Rectal smooth muscle tissue (tissue), 1 donor: ENCODE data around the gene TBXAS1.

Source experiments
- H3K27ac ChIP-seq: one replicate; pipeline ENCODE4 v1.7.0; 2013; ENCODE audit warnings: low read depth, low read length, inconsistent platforms
- H3K27me3 ChIP-seq: one replicate; pipeline ENCODE4 v1.7.0; 2013; ENCODE audit warnings: low read length; ENCODE audit not compliant: control insufficient read depth, insufficient read depth
- H3K36me3 ChIP-seq: one replicate; pipeline ENCODE4 v1.7.0; 2013; ENCODE audit warnings: low read length; ENCODE audit not compliant: control insufficient read depth, insufficient read depth
- H3K4me1 ChIP-seq: one replicate; pipeline ENCODE4 v1.7.0; 2013; ENCODE audit warnings: low read length; ENCODE audit not compliant: control insufficient read depth, insufficient read depth
- H3K4me3 ChIP-seq: one replicate; pipeline ENCODE4 v1.7.0; 2013; ENCODE audit warnings: low read length
- H3K9ac ChIP-seq: one replicate; pipeline ENCODE4 v1.7.0; 2013; ENCODE audit warnings: low read length

TBXAS1 gene

GRCh38 chr7:139808846-139809442, 20.1 kb upstream of the TBXAS1 start:
- Histone ChIP-seq H3K4me3 (no peak overlapping the region), H3K9ac (no peak overlapping the region), H3K27me3 (no peaks in the 10 kb centered on the region)

DNA sequence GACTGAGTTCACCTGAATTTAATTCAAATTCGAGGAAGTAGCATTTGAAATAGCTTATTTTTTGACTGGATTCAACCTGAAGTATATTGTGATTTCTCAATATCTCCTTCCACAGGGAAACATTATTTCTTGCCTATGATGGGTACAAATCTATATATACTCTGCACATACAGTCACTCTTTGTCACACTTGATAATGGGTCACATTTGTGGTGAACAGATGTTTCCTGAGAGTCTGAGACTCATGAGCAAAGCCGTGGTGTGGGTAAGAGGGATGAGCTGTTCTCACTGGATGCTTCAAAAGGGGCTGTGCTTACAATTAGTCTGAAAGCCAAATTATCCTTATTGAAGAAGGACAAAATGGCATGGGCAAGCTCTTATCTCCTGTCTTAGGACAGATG, 18.0 kb upstream of the TBXAS1 start:
- Histone ChIP-seq H3K36me3 (no peaks in the 10 kb centered on the region), H3K9ac (no peak overlapping the region), H3K4me1 (no peaks in the 10 kb centered on the region), H3K4me3 (no peak overlapping the region), H3K27me3 (no peaks in the 10 kb centered on the region), H3K27ac (no peak overlapping the region)

More at GRCh38 chr7:139808846-139809442, 20.1 kb upstream of the TBXAS1 start:
- Histone ChIP-seq H3K4me1 (no peaks in the 10 kb centered on the region), H3K36me3 (no peaks in the 10 kb centered on the region), H3K27ac (no peak overlapping the region)

GRCh38 chr7:139813151-139813550, 15.9 kb upstream of the TBXAS1 start:
- H3K27ac ChIP-seq, result no peak overlapping the region
- H3K36me3 ChIP-seq, result no peaks in the 10 kb centered on the region
- no peak overlapping the region for H3K9ac ChIP-seq
- no peak overlapping the region for H3K4me3 ChIP-seq
- H3K4me1 ChIP-seq, result no peaks in the 10 kb centered on the region
- no peaks in the 10 kb centered on the region for H3K27me3 ChIP-seq

GRCh38 chr7:139813689-139814088, 15.4 kb upstream of the TBXAS1 start:
- Histone ChIP-seq H3K4me1 (no peaks in the 10 kb centered on the region), H3K9ac (no peak overlapping the region), H3K36me3 (no peaks in the 10 kb centered on the region)

DNA sequence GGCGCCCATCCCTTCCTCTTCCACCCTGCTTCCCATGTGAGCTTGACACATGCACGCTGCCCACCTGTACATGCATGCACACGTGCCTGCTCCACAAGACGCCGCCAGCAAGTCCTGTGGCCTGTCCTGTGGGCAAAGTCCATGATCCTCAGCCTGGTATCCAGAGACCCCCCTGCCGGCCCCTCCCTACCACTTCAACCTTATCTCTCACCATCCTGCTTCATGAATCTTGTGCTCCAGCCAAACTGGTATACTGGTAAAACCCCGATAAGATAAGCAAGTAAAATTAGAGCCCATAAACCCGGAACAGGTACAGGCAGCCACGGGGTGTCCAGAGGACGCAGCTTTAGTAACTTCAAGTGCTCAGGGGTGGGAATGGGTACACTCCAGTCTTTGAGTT, 11.8 kb upstream of the TBXAS1 start:
- H3K36me3 ChIP-seq, result no peaks in the 10 kb centered on the region

More at GRCh38 chr7:139813689-139814088, 15.4 kb upstream of the TBXAS1 start:
- H3K27me3 ChIP-seq, result no peaks in the 10 kb centered on the region
- H3K4me3 ChIP-seq, result no peak overlapping the region
- H3K27ac ChIP-seq, result no peak overlapping the region

DNA sequence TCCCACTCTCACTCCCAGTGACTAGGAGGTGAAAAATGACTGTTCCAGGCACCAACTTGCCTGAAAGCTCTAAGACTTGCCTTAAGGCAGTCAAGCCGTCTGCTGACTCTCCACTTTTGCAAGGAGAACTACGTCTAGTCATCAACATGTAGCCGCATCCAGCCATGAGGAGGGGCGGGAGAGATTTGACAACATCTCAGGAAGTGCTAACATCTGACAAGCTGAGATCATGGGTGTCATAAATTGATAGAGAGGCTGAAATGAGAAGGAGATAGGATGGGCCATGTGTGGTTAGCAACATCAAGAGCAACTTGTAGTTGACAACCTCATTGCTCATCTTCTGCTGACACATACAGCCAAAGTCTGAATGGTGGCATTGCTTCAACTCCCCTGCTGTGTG, 9.0 kb upstream of the TBXAS1 start:
- no peaks in the 10 kb centered on the region for H3K4me1 ChIP-seq
- no peak overlapping the region for H3K4me3 ChIP-seq
- H3K36me3 ChIP-seq, result no peaks in the 10 kb centered on the region
- H3K27ac ChIP-seq, result no peak overlapping the region
- H3K9ac ChIP-seq, result no peak overlapping the region
- H3K27me3 ChIP-seq, result no peaks in the 10 kb centered on the region

More for the DNA sequence above, 11.8 kb upstream of the TBXAS1 start:
- H3K9ac ChIP-seq, result no peak overlapping the region
- no peak overlapping the region for H3K27ac ChIP-seq
- H3K4me1 ChIP-seq, result no peaks in the 10 kb centered on the region
- no peak overlapping the region for H3K4me3 ChIP-seq
- no peaks in the 10 kb centered on the region for H3K27me3 ChIP-seq

GRCh38 chr7:139821349-139822105, 7.5 kb upstream of the TBXAS1 start:
- Histone ChIP-seq H3K36me3 (no peaks in the 10 kb centered on the region), H3K27ac (no peak overlapping the region), H3K9ac (no peak overlapping the region), H3K4me3 (no peak overlapping the region), H3K27me3 (no peaks in the 10 kb centered on the region), H3K4me1 (no peaks in the 10 kb centered on the region)

- no peak overlapping the region for H3K27ac ChIP-seq
- H3K27me3 ChIP-seq, result no peaks in the 10 kb centered on the region
- no peak overlapping the region for H3K4me3 ChIP-seq
- H3K9ac ChIP-seq, result no peak overlapping the region
- no peaks in the 10 kb centered on the region for H3K36me3 ChIP-seq
- H3K4me1 ChIP-seq, result no peaks in the 10 kb centered on the region
Observed at GRCh38 chr7:139822855-139823254, 6.2 kb upstream of the TBXAS1 start.

GRCh38 chr7:139823959-139824521, 5.0 kb upstream of the TBXAS1 start:
- no peak overlapping the region for H3K9ac ChIP-seq
- H3K4me1 ChIP-seq, result no peaks in the 10 kb centered on the region

DNA sequence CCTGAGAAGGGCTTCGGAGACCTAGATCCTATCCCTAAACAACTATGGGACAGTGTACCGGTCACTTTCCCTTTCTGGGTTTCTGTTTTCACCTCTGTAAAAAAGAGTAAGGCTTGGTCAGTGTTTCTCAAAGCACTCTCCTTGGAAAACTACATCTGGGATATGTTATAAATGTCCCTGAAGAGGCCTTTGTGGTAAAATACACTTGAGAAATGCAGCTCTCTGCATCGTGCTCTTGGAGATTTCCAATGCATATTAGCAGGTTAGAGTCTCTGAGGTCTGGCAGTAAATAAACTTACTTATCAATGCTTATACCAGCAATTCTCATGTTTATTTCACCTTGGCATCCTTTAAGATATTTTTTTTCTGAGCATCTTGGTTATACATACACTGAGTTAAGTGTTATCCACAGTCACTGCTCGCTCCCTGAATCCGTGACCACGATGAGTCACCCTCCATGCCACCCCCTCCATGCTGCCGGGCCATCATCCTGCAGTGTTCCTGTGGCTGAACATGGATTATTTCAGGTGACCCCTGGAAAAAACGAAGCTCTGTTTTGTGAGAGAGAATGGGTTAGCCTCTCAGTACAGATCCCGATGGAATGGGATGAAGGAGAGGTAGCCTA, 3.3 kb upstream of the TBXAS1 start:
- H3K4me1 ChIP-seq, result no peaks in the 10 kb centered on the region
- no peaks in the 10 kb centered on the region for H3K27me3 ChIP-seq
- H3K4me3 ChIP-seq, result no peak overlapping the region
- no peak overlapping the region for H3K9ac ChIP-seq
- H3K36me3 ChIP-seq, result no peaks in the 10 kb centered on the region
- no peak overlapping the region for H3K27ac ChIP-seq

More at GRCh38 chr7:139823959-139824521, 5.0 kb upstream of the TBXAS1 start:
- Histone ChIP-seq H3K27ac (no peak overlapping the region), H3K4me3 (no peak overlapping the region), H3K27me3 (no peaks in the 10 kb centered on the region), H3K36me3 (no peaks in the 10 kb centered on the region)

- Histone ChIP-seq H3K27ac (no peak overlapping the region), H3K36me3 (no peaks in the 10 kb centered on the region), H3K4me1 (no peaks in the 10 kb centered on the region), H3K4me3 (no peak overlapping the region), H3K9ac (no peak overlapping the region), H3K27me3 (no peaks in the 10 kb centered on the region)
Observed at GRCh38 chr7:139827042-139827441, 2.0 kb upstream of the TBXAS1 start.

- H3K4me3 ChIP-seq, result no peak overlapping the region
- no peak overlapping the region for H3K9ac ChIP-seq
- no peaks in the 10 kb centered on the region for H3K27me3 ChIP-seq
- no peak overlapping the region for H3K27ac ChIP-seq
- H3K36me3 ChIP-seq, result no peaks in the 10 kb centered on the region
- H3K4me1 ChIP-seq, result no peaks in the 10 kb centered on the region
Observed at GRCh38 chr7:139828446-139828845, 618 bp upstream of the TBXAS1 start.
